WTC11 (cell line): ENCODE results near the gene IFIT3.

Experiments
- ATF2 ChIP-seq: sonication (generic); formaldehyde crosslinking; IDR thresholded peaks from 2 replicates; pipeline ENCODE4 v1.8.1; 2022; ENCODE audit warnings: low read depth, missing genetic modification reagents, borderline replicate concordance
- CREB1 ChIP-seq: sonication (generic); formaldehyde crosslinking; IDR thresholded peaks from 2 replicates; pipeline ENCODE4 v1.8.0; 2023; ENCODE audit warnings: mild to moderate bottlenecking, missing genetic modification reagents
- RELA ChIP-seq: sonication (generic); formaldehyde crosslinking; IDR thresholded peaks from 2 replicates; pipeline ENCODE4 v1.8.1; 2022; ENCODE audit warnings: missing genetic modification reagents, mild to moderate bottlenecking, borderline replicate concordance
- SMAD4 ChIP-seq: sonication (generic); formaldehyde crosslinking; IDR thresholded peaks from 2 replicates; pipeline ENCODE4 v1.8.0; 2022; ENCODE audit warnings: mild to moderate bottlenecking, missing genetic modification reagents
- TEAD4 ChIP-seq: sonication (generic); formaldehyde crosslinking; IDR thresholded peaks from 2 replicates; pipeline ENCODE4 v1.8.0; 2022; ENCODE audit warnings: mild to moderate bottlenecking, missing genetic modification reagents
- ZNF317 ChIP-seq: sonication (generic); formaldehyde crosslinking; IDR thresholded peaks from 2 replicates; pipeline ENCODE4 v1.8.1; 2023; ENCODE audit warnings: low read depth, mild to moderate bottlenecking, moderate library complexity, missing genetic modification reagents, borderline replicate concordance
- ZNF396 ChIP-seq: fragments of 250-450 bp; sonication (Bioruptor Pico); IDR thresholded peaks from 2 replicates; pipeline ENCODE4 v1.8.0; 2021; ENCODE audit warnings: mild to moderate bottlenecking, moderate library complexity, borderline replicate concordance
- TF ChIP-seq, protein P1 (sequence below): fragments of 200-600 bp; IDR thresholded peaks from 2 replicates; pipeline ENCODE4 v1.8.0; 2022; ENCODE audit warnings: antibody characterized with exemption
- TF ChIP-seq, protein P2 (sequence below): sonication (generic); formaldehyde crosslinking; IDR thresholded peaks from 2 replicates; pipeline ENCODE4 v1.8.1; 2023; ENCODE audit warnings: mild to moderate bottlenecking, missing genetic modification reagents, borderline replicate concordance
- TF ChIP-seq, protein P3 (sequence below): sonication (generic); formaldehyde crosslinking; IDR thresholded peaks from 2 replicates; pipeline ENCODE4 v1.8.0; 2022; ENCODE audit warnings: mild to moderate bottlenecking, missing genetic modification reagents
- TF ChIP-seq, protein P4 (sequence below): sonication (generic); formaldehyde crosslinking; IDR thresholded peaks from 2 replicates; pipeline ENCODE4 v1.8.1; 2022; ENCODE audit warnings: mild to moderate bottlenecking, moderate library complexity, missing genetic modification reagents

DNA sequence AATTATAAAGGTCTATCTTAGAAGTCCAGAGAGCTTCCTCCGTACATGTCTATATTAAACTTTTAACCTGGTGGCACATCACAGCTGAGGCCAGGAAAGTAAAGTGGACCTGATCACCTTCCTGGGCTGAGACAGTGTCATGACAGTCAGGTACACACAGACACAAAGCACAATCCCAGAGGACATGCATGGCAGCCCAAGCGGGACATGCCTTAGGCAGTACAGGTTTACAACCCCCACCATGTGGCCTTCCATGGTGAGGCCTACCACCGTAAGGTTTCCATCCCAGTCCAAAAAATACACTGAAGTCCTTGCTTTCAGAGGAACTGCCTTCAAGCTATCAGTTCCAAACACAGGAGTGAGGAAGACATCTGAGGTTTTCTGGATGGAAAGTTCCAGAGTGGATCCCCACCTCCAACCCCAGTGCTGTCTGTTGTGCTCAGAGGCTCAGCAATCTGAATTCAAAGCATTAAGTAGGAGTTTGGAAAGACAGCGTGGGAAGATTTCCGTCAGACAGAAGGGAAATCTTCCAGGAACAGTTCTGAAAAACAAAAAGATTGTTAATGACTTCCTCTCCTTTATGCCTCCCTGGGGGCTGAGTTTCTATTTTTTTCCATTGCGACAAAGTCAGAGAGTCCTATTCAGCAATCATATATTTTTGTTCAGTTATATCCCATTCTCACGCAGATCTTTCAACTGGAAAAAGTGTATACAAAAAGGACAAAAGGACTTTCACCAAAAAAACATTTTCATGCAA is 20.1 kb downstream of the IFIT3 start:
- TF ChIP-seq, protein P1, sequence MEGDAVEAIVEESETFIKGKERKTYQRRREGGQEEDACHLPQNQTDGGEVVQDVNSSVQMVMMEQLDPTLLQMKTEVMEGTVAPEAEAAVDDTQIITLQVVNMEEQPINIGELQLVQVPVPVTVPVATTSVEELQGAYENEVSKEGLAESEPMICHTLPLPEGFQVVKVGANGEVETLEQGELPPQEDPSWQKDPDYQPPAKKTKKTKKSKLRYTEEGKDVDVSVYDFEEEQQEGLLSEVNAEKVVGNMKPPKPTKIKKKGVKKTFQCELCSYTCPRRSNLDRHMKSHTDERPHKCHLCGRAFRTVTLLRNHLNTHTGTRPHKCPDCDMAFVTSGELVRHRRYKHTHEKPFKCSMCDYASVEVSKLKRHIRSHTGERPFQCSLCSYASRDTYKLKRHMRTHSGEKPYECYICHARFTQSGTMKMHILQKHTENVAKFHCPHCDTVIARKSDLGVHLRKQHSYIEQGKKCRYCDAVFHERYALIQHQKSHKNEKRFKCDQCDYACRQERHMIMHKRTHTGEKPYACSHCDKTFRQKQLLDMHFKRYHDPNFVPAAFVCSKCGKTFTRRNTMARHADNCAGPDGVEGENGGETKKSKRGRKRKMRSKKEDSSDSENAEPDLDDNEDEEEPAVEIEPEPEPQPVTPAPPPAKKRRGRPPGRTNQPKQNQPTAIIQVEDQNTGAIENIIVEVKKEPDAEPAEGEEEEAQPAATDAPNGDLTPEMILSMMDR = no peak
- no peak for TF ChIP-seq ATF2 (CRISPR knock-in tag)
- no peak for TF ChIP-seq RELA (CRISPR knock-in tag)
- TF ChIP-seq, protein P2, sequence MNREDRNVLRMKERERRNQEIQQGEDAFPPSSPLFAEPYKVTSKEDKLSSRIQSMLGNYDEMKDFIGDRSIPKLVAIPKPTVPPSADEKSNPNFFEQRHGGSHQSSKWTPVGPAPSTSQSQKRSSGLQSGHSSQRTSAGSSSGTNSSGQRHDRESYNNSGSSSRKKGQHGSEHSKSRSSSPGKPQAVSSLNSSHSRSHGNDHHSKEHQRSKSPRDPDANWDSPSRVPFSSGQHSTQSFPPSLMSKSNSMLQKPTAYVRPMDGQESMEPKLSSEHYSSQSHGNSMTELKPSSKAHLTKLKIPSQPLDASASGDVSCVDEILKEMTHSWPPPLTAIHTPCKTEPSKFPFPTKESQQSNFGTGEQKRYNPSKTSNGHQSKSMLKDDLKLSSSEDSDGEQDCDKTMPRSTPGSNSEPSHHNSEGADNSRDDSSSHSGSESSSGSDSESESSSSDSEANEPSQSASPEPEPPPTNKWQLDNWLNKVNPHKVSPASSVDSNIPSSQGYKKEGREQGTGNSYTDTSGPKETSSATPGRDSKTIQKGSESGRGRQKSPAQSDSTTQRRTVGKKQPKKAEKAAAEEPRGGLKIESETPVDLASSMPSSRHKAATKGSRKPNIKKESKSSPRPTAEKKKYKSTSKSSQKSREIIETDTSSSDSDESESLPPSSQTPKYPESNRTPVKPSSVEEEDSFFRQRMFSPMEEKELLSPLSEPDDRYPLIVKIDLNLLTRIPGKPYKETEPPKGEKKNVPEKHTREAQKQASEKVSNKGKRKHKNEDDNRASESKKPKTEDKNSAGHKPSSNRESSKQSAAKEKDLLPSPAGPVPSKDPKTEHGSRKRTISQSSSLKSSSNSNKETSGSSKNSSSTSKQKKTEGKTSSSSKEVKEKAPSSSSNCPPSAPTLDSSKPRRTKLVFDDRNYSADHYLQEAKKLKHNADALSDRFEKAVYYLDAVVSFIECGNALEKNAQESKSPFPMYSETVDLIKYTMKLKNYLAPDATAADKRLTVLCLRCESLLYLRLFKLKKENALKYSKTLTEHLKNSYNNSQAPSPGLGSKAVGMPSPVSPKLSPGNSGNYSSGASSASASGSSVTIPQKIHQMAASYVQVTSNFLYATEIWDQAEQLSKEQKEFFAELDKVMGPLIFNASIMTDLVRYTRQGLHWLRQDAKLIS (CRISPR knock-in tag) = no peak
- no peak for TF ChIP-seq TEAD4
- TF ChIP-seq ZNF317 (CRISPR knock-in tag) = no peak
- TF ChIP-seq CREB1 (CRISPR knock-in tag) = no peak
- TF ChIP-seq, protein P3, sequence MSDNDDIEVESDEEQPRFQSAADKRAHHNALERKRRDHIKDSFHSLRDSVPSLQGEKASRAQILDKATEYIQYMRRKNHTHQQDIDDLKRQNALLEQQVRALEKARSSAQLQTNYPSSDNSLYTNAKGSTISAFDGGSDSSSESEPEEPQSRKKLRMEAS (CRISPR knock-in tag) = no peak
- TF ChIP-seq, protein P4, sequence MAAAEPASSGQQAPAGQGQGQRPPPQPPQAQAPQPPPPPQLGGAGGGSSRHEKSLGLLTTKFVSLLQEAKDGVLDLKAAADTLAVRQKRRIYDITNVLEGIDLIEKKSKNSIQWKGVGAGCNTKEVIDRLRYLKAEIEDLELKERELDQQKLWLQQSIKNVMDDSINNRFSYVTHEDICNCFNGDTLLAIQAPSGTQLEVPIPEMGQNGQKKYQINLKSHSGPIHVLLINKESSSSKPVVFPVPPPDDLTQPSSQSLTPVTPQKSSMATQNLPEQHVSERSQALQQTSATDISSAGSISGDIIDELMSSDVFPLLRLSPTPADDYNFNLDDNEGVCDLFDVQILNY (CRISPR knock-in tag) = no peak
- no peak for TF ChIP-seq ZNF396 (CRISPR knock-in tag)
- TF ChIP-seq SMAD4 (CRISPR knock-in tag) = no peak
